Endothelial cell (in vitro differentiated cells): ENCODE measurements around the gene LMBR1L. TPM values are rescaled to one million over a fixed set of nuclear protein-coding genes. Genes with fewer than 3 reads are reported as not detected.

Source experiments
- DNase-seq: peaks from one replicate; pipeline ENCODE4 v3.0.0; 2021; ENCODE audit warnings: low spot score
- H3K27ac Mint-ChIP-seq: one replicate; pipeline ENCODE4 v1.8.0; 2021; ENCODE audit warnings: mixed read lengths, inconsistent platforms; ENCODE audit not compliant: unreplicated experiment
- H3K27me3 Mint-ChIP-seq: one replicate; pipeline ENCODE4 v1.8.0; 2021; ENCODE audit warnings: mild to moderate bottlenecking, moderate library complexity, mixed read lengths, inconsistent platforms; ENCODE audit not compliant: unreplicated experiment
- H3K36me3 Mint-ChIP-seq: one replicate; pipeline ENCODE4 v1.8.0; 2021; ENCODE audit warnings: mild to moderate bottlenecking, low read depth, mixed read lengths, inconsistent platforms; ENCODE audit not compliant: unreplicated experiment
- H3K4me1 Mint-ChIP-seq: one replicate; pipeline ENCODE4 v1.8.0; 2021; ENCODE audit warnings: mild to moderate bottlenecking, mixed read lengths, inconsistent platforms; ENCODE audit not compliant: unreplicated experiment
- H3K4me3 Mint-ChIP-seq: one replicate; pipeline ENCODE4 v1.8.0; 2021; ENCODE audit warnings: mild to moderate bottlenecking, mixed read lengths, inconsistent platforms; ENCODE audit not compliant: unreplicated experiment
- H3K9me3 Mint-ChIP-seq: one replicate; pipeline ENCODE4 v1.8.0; 2021; ENCODE audit warnings: mixed read lengths, inconsistent platforms; ENCODE audit not compliant: unreplicated experiment
- CTCF ChIP-seq: fragments of 200-600 bp; sonication (generic); IDR thresholded peaks from one replicate; pipeline ENCODE4 v1.5.0; 2021; ENCODE audit warnings: antibody characterized with exemption; ENCODE audit not compliant: unreplicated experiment
- total RNA-seq: library from RNA; stranded (reverse); fragmentation: NEBNext Ultra II Directional; extraction: Animal tissue kit (Norgen Biotek cat#: 25700); gene quantifications from one replicate; pipeline ENCODE4 v1.2.1, GENCODE V29; 2021; ENCODE audit not compliant: unreplicated experiment

LMBR1L gene
- total RNA-seq, 1 donor from 2014 or later = 175 TPM

- peaks cover 25% of the 10 kb centered on the region for H3K27me3 Mint-ChIP-seq
- peaks cover 54% of the 10 kb centered on the region for H3K4me1 Mint-ChIP-seq
- TF ChIP-seq CTCF = no peak
- H3K27ac Mint-ChIP-seq = peak overlapping the region; percentile 97
- no peak for DNase-seq
- no peaks in the 10 kb centered on the region for H3K9me3 Mint-ChIP-seq
- peak overlapping the region; percentile 98 for H3K4me3 Mint-ChIP-seq
- peaks cover 44% of the 10 kb centered on the region for H3K36me3 Mint-ChIP-seq
Observed at GRCh38 chr12:49057888-49058287, 52.8 kb downstream of the LMBR1L start.

- Mint-ChIP-seq H3K27ac (peak overlapping the region; percentile 97), H3K4me1 (peaks cover 50% of the 10 kb centered on the region), H3K27me3 (peaks cover 27% of the 10 kb centered on the region), H3K4me3 (peak overlapping the region; percentile 98), H3K9me3 (no peaks in the 10 kb centered on the region), H3K36me3 (peaks cover 60% of the 10 kb centered on the region)
- no peak for TF ChIP-seq CTCF
- DNase-seq = peak; percentile 59
Observed at GRCh38 chr12:49055978-49056754, 54.5 kb downstream of the LMBR1L start.

GRCh38 chr12:49055092-49055491 is 55.6 kb downstream of the LMBR1L start:
- Mint-ChIP-seq H3K27me3 (peaks cover 30% of the 10 kb centered on the region), H3K4me1 (peaks cover 48% of the 10 kb centered on the region), H3K27ac (peak overlapping the region; percentile 97), H3K36me3 (peaks cover 65% of the 10 kb centered on the region), H3K4me3 (peak overlapping the region; percentile 98), H3K9me3 (no peaks in the 10 kb centered on the region)
- DNase-seq = no peak
- TF ChIP-seq CTCF = no peak

- Mint-ChIP-seq H3K9me3 (no peaks in the 10 kb centered on the region), H3K27me3 (peaks cover 29% of the 10 kb centered on the region), H3K4me1 (peaks cover 47% of the 10 kb centered on the region), H3K4me3 (peak overlapping the region; percentile 98), H3K27ac (no peak overlapping the region), H3K36me3 (peaks cover 66% of the 10 kb centered on the region)
- no peak for TF ChIP-seq CTCF
- DNase-seq = no peak
Observed at GRCh38 chr12:49054524-49054923, 56.1 kb downstream of the LMBR1L start.

GRCh38 chr12:49054096-49054495 is 56.6 kb downstream of the LMBR1L start:
- Mint-ChIP-seq H3K9me3 (no peaks in the 10 kb centered on the region), H3K27ac (no peak overlapping the region), H3K4me3 (no peak overlapping the region), H3K36me3 (peaks cover 70% of the 10 kb centered on the region), H3K4me1 (peaks cover 43% of the 10 kb centered on the region), H3K27me3 (peaks cover 25% of the 10 kb centered on the region)
- DNase-seq = no peak
- no peak for TF ChIP-seq CTCF
